Muscle of back (tissue), 11 donors: ENCODE results near the gene RNGTT. TPM values are rescaled to one million over a fixed set of nuclear protein-coding genes. Genes with fewer than 3 reads are reported as not detected.
"Not testable (repeated sequence)": the region's sequence is repeated elsewhere in the genome, so short reads cannot be mapped to it uniquely, and the experiment has no call there.

Source experiments
- DNase-seq, 3 donors: peaks; one replicate each; pipeline versions ENCODE4 v3.0.0 to v3.0.0-alpha.2; 2013
- polyA plus RNA-seq, 10 donors: library from polyadenylated mRNA; unstranded; fragments of 120-200 nt; gene quantifications; one replicate each; pipeline ENCODE4 v1.2.1, GENCODE V29; 2013; ENCODE audit not compliant: insufficient read length in 10 of 10

RNGTT gene
- polyA plus RNA-seq, 10 donors: 8.8 to 13.6 (median 10.6) TPM

- no peak for DNase-seq
Observed at GRCh38 chr6:88728756-88729155, 234.7 kb downstream of the RNGTT start.

GRCh38 chr6:88726409-88726808 lies 237.0 kb downstream of the RNGTT start:
- DNase-seq: not testable (repeated sequence)

- peak in 1 of 3 donors; percentile 77 for DNase-seq
Observed at GRCh38 chr6:88725111-88725975, 238.1 kb downstream of the RNGTT start.

- DNase-seq: no peak
Observed at GRCh38 chr6:88722686-88723085, 240.7 kb downstream of the RNGTT start.

GRCh38 chr6:88716399-88716798 lies 247.0 kb downstream of the RNGTT start:
- not testable (repeated sequence) for DNase-seq

- DNase-seq: no peak
Observed at GRCh38 chr6:88712243-88712936, 251.0 kb downstream of the RNGTT start.

GRCh38 chr6:88709819-88710246 lies 253.6 kb downstream of the RNGTT start:
- DNase-seq: no peak

GRCh38 chr6:88708197-88708744 lies 255.1 kb downstream of the RNGTT start:
- no peak for DNase-seq

GRCh38 chr6:88705601-88706000 lies 257.8 kb downstream of the RNGTT start:
- no peak for DNase-seq

GRCh38 chr6:88704980-88705379 lies 258.4 kb downstream of the RNGTT start:
- no peak for DNase-seq

GRCh38 chr6:88702956-88703556 lies 260.4 kb downstream of the RNGTT start:
- DNase-seq: no peak

GRCh38 chr6:88698661-88699060 lies 264.8 kb downstream of the RNGTT start:
- DNase-seq: no peak

- DNase-seq: no peak
Observed at GRCh38 chr6:88695937-88696336, 267.5 kb downstream of the RNGTT start.

- DNase-seq: no peak
Observed at GRCh38 chr6:88683734-88684133, 279.7 kb downstream of the RNGTT start.

GRCh38 chr6:88680654-88681053 lies 282.8 kb downstream of the RNGTT start:
- DNase-seq: no peak

GRCh38 chr6:88679841-88680240 lies 283.6 kb downstream of the RNGTT start:
- no peak for DNase-seq

GRCh38 chr6:88677356-88677755 lies 286.1 kb downstream of the RNGTT start:
- no peak for DNase-seq

- no peak for DNase-seq
Observed at GRCh38 chr6:88671624-88672023, 291.8 kb downstream of the RNGTT start.

GRCh38 chr6:88670369-88670768 lies 293.0 kb downstream of the RNGTT start:
- no peak for DNase-seq

GRCh38 chr6:88669475-88669874 lies 293.9 kb downstream of the RNGTT start:
- no peak for DNase-seq

GRCh38 chr6:88666901-88667300 lies 296.5 kb downstream of the RNGTT start:
- no peak for DNase-seq

GRCh38 chr6:88665131-88665530 lies 298.3 kb downstream of the RNGTT start:
- DNase-seq: no peak
